ENCODE data around the gene SLC5A5.

SLC5A5 gene

GRCh38 chr19:17871878-17872250, at the start of gene SLC5A5:
SLC5A5 (plus strand) TSS chr19:17871945; CDS start chr19:17872320, 375 bp downstream.
- no peak for DNase-seq

GRCh38 chr19:17824339-17824738, 47.4 kb upstream of the SLC5A5 start:
- DNase-seq = no peak

- no peak for DNase-seq
Observed at GRCh38 chr19:17826508-17827056, 45.2 kb upstream of the SLC5A5 start.

- no peak for DNase-seq
Observed at GRCh38 chr19:17829855-17830566, 41.7 kb upstream of the SLC5A5 start.

GRCh38 chr19:17830567-17831418, 41.0 kb upstream of the SLC5A5 start:
- DNase-seq = peak; percentile 45 to 57

GRCh38 chr19:17831419-17831888, 40.3 kb upstream of the SLC5A5 start:
- DNase-seq = no peak

GRCh38 chr19:17832443-17833208, 39.1 kb upstream of the SLC5A5 start:
- DNase-seq = no peak

- DNase-seq = peak in 1 of 2 donors; percentile 25
Observed at GRCh38 chr19:17834350-17835181, 37.2 kb upstream of the SLC5A5 start.

- DNase-seq = no peak
Observed at GRCh38 chr19:17835182-17836006, 36.4 kb upstream of the SLC5A5 start.

- no peak for DNase-seq
Observed at GRCh38 chr19:17836530-17836929, 35.2 kb upstream of the SLC5A5 start.

- no peak for DNase-seq
Observed at GRCh38 chr19:17837972-17838371, 33.8 kb upstream of the SLC5A5 start.

GRCh38 chr19:17840019-17840418, 31.7 kb upstream of the SLC5A5 start:
- DNase-seq = no peak

GRCh38 chr19:17841371-17841809, 30.4 kb upstream of the SLC5A5 start:
- no peak for DNase-seq

GRCh38 chr19:17841810-17842662, 29.7 kb upstream of the SLC5A5 start:
- DNase-seq = peak; percentile 44 to 60

- no peak for DNase-seq
Observed at GRCh38 chr19:17842663-17843291, 29.0 kb upstream of the SLC5A5 start.

GRCh38 chr19:17843292-17843827, 28.4 kb upstream of the SLC5A5 start:
- no peak for DNase-seq

GRCh38 chr19:17843908-17844490, 27.7 kb upstream of the SLC5A5 start:
- no peak for DNase-seq

- peak; percentile 54 to 79 for DNase-seq
Observed at GRCh38 chr19:17846146-17846545, 25.6 kb upstream of the SLC5A5 start.
